ENCODE results near the gene IAH1. TPM values are rescaled to one million over a fixed set of nuclear protein-coding genes. Genes with fewer than 3 reads are reported as not detected.
"Not testable (repeated sequence)": the region's sequence is repeated elsewhere in the genome, so short reads cannot be mapped to it uniquely, and the experiment has no call there.

Gene IAH1
- total and polyA plus RNA-seq, 12 donors: 61.9 to 203 (median 84.5) TPM

- Histone ChIP-seq H3K4me3 (no peak overlapping the region), H3K36me3 (replicated peaks in 1 of 2) (peaks cover 0 to 85% of the 10 kb centered on the region in 2 donors), H3K9me3 (replicated peaks in 1 of 3) (no peaks in the 10 kb centered on the region), H3K27me3 (no peaks in the 10 kb centered on the region), H3K27ac (no peak overlapping the region), H3K4me1 (replicated peaks in 1 of 2) (peaks cover 0 to 5% of the 10 kb centered on the region in 2 donors)
- no peak for DNase-seq
- intact Hi-C loops (cut with DNase I): no loop called here
- no peak for TF ChIP-seq CTCF (IDR thresholded peaks at IDR 0.05)
- 84 to 90% (median 87%) methylated on average over 3 of the region's 3 CpGs for WGBS, 4 donors
Observed at GRCh38 chr2:9493478-9493877, 19.1 kb downstream of the IAH1 start.

GRCh38 chr2:9494081-9494480 is 19.7 kb downstream of the IAH1 start:
- H3K27ac ChIP-seq: no peak overlapping the region
- intact Hi-C loops (cut with DNase I): no loop called here
- DNase-seq: no peak
- no peak for TF ChIP-seq POLR2A (IDR thresholded peaks at IDR 0.05)
- H3K4me1 ChIP-seq (replicated peaks in 1 of 2): no peaks in the 10 kb centered on the region
- WGBS, 4 donors: 90 to 93% (median 90%) methylated on average over 1 of the region's 1 CpG
- H3K36me3 ChIP-seq (replicated peaks in 1 of 2): peaks cover 0 to 79% of the 10 kb centered on the region in 2 donors
- no peaks in the 10 kb centered on the region for H3K27me3 ChIP-seq
- H3K4me3 ChIP-seq: no peak overlapping the region
- no peaks in the 10 kb centered on the region for H3K9me3 ChIP-seq (replicated peaks in 1 of 3)

GRCh38 chr2:9497017-9497416 is 22.7 kb downstream of the IAH1 start:
- no peak overlapping the region for H3K4me3 ChIP-seq
- WGBS, 4 donors: 82 to 97% (median 94%) methylated on average over 4 of the region's 4 CpGs
- no peak for DNase-seq
- peaks cover 0 to 53% of the 10 kb centered on the region in 2 donors for H3K36me3 ChIP-seq (replicated peaks in 1 of 2)
- no peak overlapping the region for H3K27ac ChIP-seq
- no peaks in the 10 kb centered on the region for H3K9me3 ChIP-seq (replicated peaks in 1 of 3)
- H3K4me1 ChIP-seq (replicated peaks in 1 of 2): no peaks in the 10 kb centered on the region
- H3K27me3 ChIP-seq: no peaks in the 10 kb centered on the region
- TF ChIP-seq CTCF (IDR thresholded peaks at IDR 0.05): no peak
- TF ChIP-seq POLR2A (IDR thresholded peaks at IDR 0.05): no peak
- intact Hi-C loops (cut with DNase I): no loop called here

GRCh38 chr2:9498210-9498609 is 23.9 kb downstream of the IAH1 start:
- intact Hi-C loops (cut with DNase I): no loop called here
- TF ChIP-seq CTCF (IDR thresholded peaks at IDR 0.05) (no peak), POLR2A (IDR thresholded peaks at IDR 0.05) (no peak)
- Histone ChIP-seq H3K36me3 (replicated peaks in 1 of 2) (peaks cover 0 to 48% of the 10 kb centered on the region in 2 donors), H3K9me3 (replicated peaks in 1 of 3) (no peaks in the 10 kb centered on the region), H3K4me1 (replicated peaks in 1 of 2) (no peaks in the 10 kb centered on the region), H3K4me3 (no peak overlapping the region), H3K27ac (no peak overlapping the region), H3K27me3 (no peaks in the 10 kb centered on the region)
- WGBS, 4 donors: 64 to 87% (median 78%) methylated on average over 1 of the region's 1 CpG
- DNase-seq: no peak

- H3K4me1 ChIP-seq (replicated peaks in 1 of 2): no peaks in the 10 kb centered on the region
- no peaks in the 10 kb centered on the region for H3K27me3 ChIP-seq
- no peak for TF ChIP-seq POLR2A (IDR thresholded peaks at IDR 0.05)
- TF ChIP-seq CTCF (IDR thresholded peaks at IDR 0.05): no peak
- intact Hi-C loops (cut with DNase I): no loop called here
- no peaks in the 10 kb centered on the region for H3K9me3 ChIP-seq (replicated peaks in 1 of 3)
- no peak overlapping the region for H3K4me3 ChIP-seq
- no peak for DNase-seq
- H3K36me3 ChIP-seq (replicated peaks in 1 of 2): peaks cover 0 to 10% of the 10 kb centered on the region in 2 donors
- H3K27ac ChIP-seq: no peak overlapping the region
- WGBS, 4 donors: 21 to 44% (median 30%) methylated on average over 1 of the region's 1 CpG
Observed at GRCh38 chr2:9508931-9509330, 34.6 kb downstream of the IAH1 start.

GRCh38 chr2:9513946-9514345 is 39.6 kb downstream of the IAH1 start:
- H3K9me3 ChIP-seq (replicated peaks in 1 of 3); DNase-seq; H3K27me3 ChIP-seq; intact Hi-C loops (cut with DNase I); H3K4me3 ChIP-seq; H3K27ac ChIP-seq; H3K4me1 ChIP-seq (replicated peaks in 1 of 2): not testable (repeated sequence)
- H3K36me3 ChIP-seq (replicated peaks in 1 of 2): peaks cover 0 to 21% of the 10 kb centered on the region in 2 donors
- 95 to 99% (median 97%) methylated on average over 3 of the region's 3 CpGs for WGBS, 4 donors
